B cell (primary cell): ENCODE measurements around the gene SHROOM2. TPM values are rescaled to one million over a fixed set of nuclear protein-coding genes. Genes with fewer than 3 reads are reported as not detected.

Source experiments
- ATAC-seq: fragments of 200-7000 bp; cut with Tn5 transposase; one replicate; pipeline ENCODE4 v1.10.0; 2021; ENCODE audit warnings: low read depth, mild to moderate bottlenecking, moderate number of reproducible peaks, moderate library complexity
- CTCF ChIA-PET: fragments of 350-600 bp; sonication (Branson Sonifier 250); formaldehyde crosslinking; loops from one replicate; lab custom pipeline; 2021; ENCODE audit warnings: antibody characterized with exemption, inconsistent platforms; lab: Charles Lee
- POLR2A ChIA-PET: fragments of 350-600 bp; sonication (Branson Sonifier 250); formaldehyde crosslinking; loops from one replicate; lab custom pipeline; 2021; ENCODE audit warnings: antibody characterized with exemption; lab: Charles Lee
- DNase-seq: peaks from one replicate; pipeline ENCODE4 v3.0.0; 2013
- H2AFZ ChIP-seq: 2 replicates; pipeline ENCODE4 v1.6.1; 2012; ENCODE audit warnings: mild to moderate bottlenecking, low read depth, low read length; ENCODE audit not compliant: insufficient read depth, poor library complexity, severe bottlenecking
- H3K27ac ChIP-seq, 2 donors: 1 replicate in 1 of 2; 2 replicates in 1 of 2; pipeline ENCODE4 v1.5.1; 2012 to 2013; ENCODE audit warnings: low read length in 2 of 2, mild to moderate bottlenecking in 2 of 2, moderate library complexity in 1 of 2
- H3K27me3 ChIP-seq, 4 experiments: fragments of 200-600 bp in 1 of 4; sonication (generic) in 1 of 4; replicated peaks in 1 of 4; 1 replicate in 2 of 4; 2 replicates in 2 of 4; pipeline versions ENCODE4 v1.6.1 to v1.7.0; 2013 to 2016; ENCODE audit warnings: low read length in 3 of 4, mild to moderate bottlenecking in 2 of 4, mixed read lengths in 1 of 4, moderate library complexity in 1 of 4; ENCODE audit not compliant: insufficient read depth in 4 of 4, control insufficient read depth in 3 of 4; ENCODE audit errors: control extremely low read depth in 1 of 4
- H3K36me3 ChIP-seq, 2 experiments: replicated peaks in 1 of 2; 1 replicate in 1 of 2; 2 replicates in 1 of 2; pipeline versions ENCODE4 v1.6.1 to v1.7.1; 2013; ENCODE audit warnings: low read length in 1 of 2; ENCODE audit not compliant: insufficient read depth in 2 of 2, control insufficient read depth in 1 of 2; ENCODE audit errors: control extremely low read depth in 1 of 2, extremely low read depth in 1 of 2
- H3K4me1 ChIP-seq, 2 donors: fragments of 200-600 bp in 1 of 2; sonication (generic) in 1 of 2; 1 replicate in 1 of 2; 2 replicates in 1 of 2; pipeline versions ENCODE4 v1.5.1 to v1.6.1; 2013 to 2017; ENCODE audit warnings: low read length in 2 of 2; ENCODE audit not compliant: control insufficient read depth in 2 of 2, insufficient read depth in 2 of 2
- H3K4me2 ChIP-seq: replicated peaks from 2 replicates; pipeline ENCODE3; 2012; ENCODE audit warnings: mild to moderate bottlenecking, low read depth, low read length; ENCODE audit not compliant: poor library complexity, severe bottlenecking
- H3K4me3 ChIP-seq, 5 experiments: fragments of 200-600 bp in 1 of 5; sonication (generic) in 1 of 5; 1 replicate in 3 of 5; 2 replicates in 2 of 5; pipeline versions ENCODE4 v1.5.1 to v1.7.0; 2011 to 2016; ENCODE audit warnings: low read length in 4 of 5, mild to moderate bottlenecking in 4 of 5, low read depth in 2 of 5, control low read depth in 1 of 5, moderate library complexity in 1 of 5; ENCODE audit not compliant: insufficient read depth in 1 of 5; ENCODE audit errors: control extremely low read depth in 1 of 5, extremely low read depth in 1 of 5
- H3K79me2 ChIP-seq: fragments of 200-600 bp; sonication (generic); one replicate; pipeline ENCODE4 v1.6.0; 2016; ENCODE audit warnings: low read length; ENCODE audit not compliant: control insufficient read depth, insufficient read depth
- H3K9ac ChIP-seq: fragments of 200-600 bp; sonication (generic); 2 replicates; pipeline ENCODE4 v1.6.1; 2017; ENCODE audit warnings: mild to moderate bottlenecking, low read length, moderate library complexity
- H3K9me3 ChIP-seq, 3 donors: one replicate each; pipeline versions ENCODE4 v1.6.1 to v1.7.1; 2013; ENCODE audit warnings: low read length in 2 of 3; ENCODE audit not compliant: control insufficient read depth in 2 of 3, insufficient read depth in 1 of 3; ENCODE audit errors: control extremely low read depth in 1 of 3
- H4K20me1 ChIP-seq: 2 replicates; pipeline ENCODE4 v1.6.0; 2012; ENCODE audit warnings: mild to moderate bottlenecking, low read length; ENCODE audit not compliant: insufficient read depth, control insufficient read depth, poor library complexity, severe bottlenecking
- H3K27ac Mint-ChIP-seq: one replicate; pipeline ENCODE4 v1.8.0; 2021; ENCODE audit warnings: mixed read lengths
- H3K27me3 Mint-ChIP-seq: one replicate; pipeline ENCODE4 v1.8.0; 2021; ENCODE audit warnings: mixed read lengths
- H3K4me1 Mint-ChIP-seq: one replicate; pipeline ENCODE4 v1.8.0; 2021; ENCODE audit warnings: mixed read lengths
- H3K4me3 Mint-ChIP-seq: one replicate; pipeline ENCODE4 v1.8.0; 2021; ENCODE audit warnings: mixed read lengths
- H3K9me3 Mint-ChIP-seq: one replicate; pipeline ENCODE4 v1.8.0; 2022; ENCODE audit warnings: mixed read lengths; ENCODE audit not compliant: insufficient read depth
- EZH2 ChIP-seq: IDR thresholded peaks from 2 replicates; pipeline ENCODE4 v1.6.1; 2012; ENCODE audit warnings: borderline replicate concordance, low read depth, mild to moderate bottlenecking, moderate library complexity, low read length; ENCODE audit not compliant: insufficient read depth, poor library complexity, severe bottlenecking
- WGBS: methylation state at CpG from one replicate; pipeline ENCODE4 v1.1.5; 2013; ENCODE audit warnings: missing lambda C conversion rate; ENCODE audit not compliant: insufficient coverage; 5-methylcytosine and 5-hydroxymethylcytosine counted together
- intact Hi-C: fragments of 100-400 bp; cut with micrococcal nuclease; formaldehyde crosslinking; loops from one replicate; pipeline ENCODE4 v1.10.0; 2022
- polyA plus RNA-seq: library from polyadenylated mRNA; depleted of rRNA; stranded (reverse); fragments of >200 nt; gene quantifications from 2 replicates; pipeline ENCODE4 v1.2.3, GENCODE V29; 2012
- total RNA-seq, 2 donors: library from RNA; stranded (reverse); fragments of 120-200 nt in 1 of 2; gene quantifications; 1 replicate in 1 of 2; 2 replicates in 1 of 2; pipeline versions ENCODE4 v1.2.3 to v1.2.4, GENCODE V29; 2013 to 2022
- TF ChIP-seq, protein P1 (sequence below): fragments of 200-600 bp; IDR thresholded peaks from one replicate; pipeline ENCODE4 v1.8.0; 2022; ENCODE audit warnings: antibody characterized with exemption, mild to moderate bottlenecking

The SHROOM2 gene
- total and polyA plus RNA-seq, 2 donors (not counting 1 experiment from before 2014, with no cell fraction given): not detected

DNA sequence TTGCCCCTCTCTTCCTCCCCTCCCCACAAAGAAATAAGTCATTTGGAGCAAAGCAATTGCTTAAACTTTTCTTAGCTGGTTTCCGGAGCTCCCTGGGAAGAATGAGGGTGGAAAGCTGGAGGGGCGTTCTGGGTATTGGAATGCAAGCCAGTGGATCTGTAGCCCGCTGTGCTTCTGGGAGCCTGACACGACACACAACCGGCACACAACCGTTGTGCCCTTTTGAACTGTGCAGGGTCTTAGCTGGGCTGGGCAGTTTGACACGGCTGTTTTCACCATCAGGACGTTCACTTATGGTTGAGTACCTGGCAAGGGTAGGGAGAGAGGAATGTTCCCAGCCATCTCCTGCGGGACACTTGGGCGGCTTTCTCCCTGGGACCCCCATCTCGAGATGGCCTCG is 38.3 kb downstream of the SHROOM2 start:
- POLR2A ChIA-PET: no interaction called here
- ATAC-seq: no peak

DNA sequence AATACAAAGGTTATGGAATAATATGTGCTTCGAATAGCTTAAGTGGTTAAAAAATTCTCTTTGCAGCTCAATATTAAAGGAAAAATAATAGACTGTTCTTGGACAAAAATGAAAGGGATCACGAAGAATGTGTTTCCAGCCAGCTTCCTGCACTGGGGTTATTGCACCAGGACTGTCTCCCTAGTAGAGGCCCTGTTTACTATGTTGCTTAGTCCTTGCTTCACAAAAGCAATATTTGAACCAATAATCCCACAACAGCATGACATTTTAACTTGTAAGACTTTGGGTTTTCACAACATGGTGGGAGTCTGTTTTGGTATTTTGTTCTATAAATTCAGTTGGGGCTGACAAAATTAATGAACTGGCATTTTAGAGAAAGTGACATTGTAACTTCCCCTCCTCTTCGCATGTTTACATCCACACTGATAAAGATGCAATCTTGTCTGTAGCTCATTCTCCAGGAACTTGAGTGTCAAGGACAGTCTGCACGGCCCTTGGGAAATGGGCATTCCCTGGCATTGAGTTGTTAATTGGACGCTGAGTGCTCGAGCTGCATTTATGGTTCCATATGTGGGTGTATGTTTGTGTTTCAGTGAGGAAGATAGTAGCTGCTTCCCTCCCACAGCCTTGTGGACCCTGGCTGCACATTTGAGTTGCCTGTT is 39.0 kb downstream of the SHROOM2 start:
- H3K9me3 ChIP-seq: no peaks in the 10 kb centered on the region
- Mint-ChIP-seq H3K27ac (no peak overlapping the region), H3K9me3 (no peaks in the 10 kb centered on the region), H3K4me1 (no peaks in the 10 kb centered on the region), H3K4me3 (no peak overlapping the region), H3K27me3 (peaks cover 5% of the 10 kb centered on the region)
- H3K27ac ChIP-seq: no peak overlapping the region
- WGBS: 90% methylated on average over 2 of the region's 6 CpGs
- intact Hi-C loops: no loop called here
- H3K4me2 ChIP-seq: no peak overlapping the region
- ATAC-seq (no peak), DNase-seq (no peak)
- no peak overlapping the region for H3K9ac ChIP-seq
- no peaks in the 10 kb centered on the region for H3K79me2 ChIP-seq
- H4K20me1 ChIP-seq: no peaks in the 10 kb centered on the region
- H2AFZ ChIP-seq: no peak overlapping the region
- no peak overlapping the region for H3K4me3 ChIP-seq
- CTCF ChIA-PET: no interaction called here
- POLR2A ChIA-PET: no interaction called here
- no peaks in the 10 kb centered on the region for H3K4me1 ChIP-seq
- TF ChIP-seq, protein P1, sequence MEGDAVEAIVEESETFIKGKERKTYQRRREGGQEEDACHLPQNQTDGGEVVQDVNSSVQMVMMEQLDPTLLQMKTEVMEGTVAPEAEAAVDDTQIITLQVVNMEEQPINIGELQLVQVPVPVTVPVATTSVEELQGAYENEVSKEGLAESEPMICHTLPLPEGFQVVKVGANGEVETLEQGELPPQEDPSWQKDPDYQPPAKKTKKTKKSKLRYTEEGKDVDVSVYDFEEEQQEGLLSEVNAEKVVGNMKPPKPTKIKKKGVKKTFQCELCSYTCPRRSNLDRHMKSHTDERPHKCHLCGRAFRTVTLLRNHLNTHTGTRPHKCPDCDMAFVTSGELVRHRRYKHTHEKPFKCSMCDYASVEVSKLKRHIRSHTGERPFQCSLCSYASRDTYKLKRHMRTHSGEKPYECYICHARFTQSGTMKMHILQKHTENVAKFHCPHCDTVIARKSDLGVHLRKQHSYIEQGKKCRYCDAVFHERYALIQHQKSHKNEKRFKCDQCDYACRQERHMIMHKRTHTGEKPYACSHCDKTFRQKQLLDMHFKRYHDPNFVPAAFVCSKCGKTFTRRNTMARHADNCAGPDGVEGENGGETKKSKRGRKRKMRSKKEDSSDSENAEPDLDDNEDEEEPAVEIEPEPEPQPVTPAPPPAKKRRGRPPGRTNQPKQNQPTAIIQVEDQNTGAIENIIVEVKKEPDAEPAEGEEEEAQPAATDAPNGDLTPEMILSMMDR: no peak
- no peak for TF ChIP-seq EZH2
- H3K27me3 ChIP-seq: no peaks in the 10 kb centered on the region
- no peaks in the 10 kb centered on the region for H3K36me3 ChIP-seq

More for the DNA sequence above, 38.3 kb downstream of the SHROOM2 start:
- no peak overlapping the region for H2AFZ ChIP-seq
- no peaks in the 10 kb centered on the region for H3K79me2 ChIP-seq
- no peaks in the 10 kb centered on the region for H3K27me3 ChIP-seq
- CTCF ChIA-PET: no interaction called here
- H3K9ac ChIP-seq: no peak overlapping the region
- DNase-seq: no peak
- H3K4me2 ChIP-seq: no peak overlapping the region
- H3K4me3 ChIP-seq: no peak overlapping the region
- no peaks in the 10 kb centered on the region for H3K4me1 ChIP-seq
- Mint-ChIP-seq H3K27ac (no peak overlapping the region), H3K4me3 (no peak overlapping the region), H3K27me3 (peaks cover 5% of the 10 kb centered on the region), H3K9me3 (no peaks in the 10 kb centered on the region), H3K4me1 (no peaks in the 10 kb centered on the region)
- H3K36me3 ChIP-seq: no peaks in the 10 kb centered on the region
- no peak overlapping the region for H3K27ac ChIP-seq
- intact Hi-C loops: no loop called here
- no peaks in the 10 kb centered on the region for H3K9me3 ChIP-seq
- no peaks in the 10 kb centered on the region for H4K20me1 ChIP-seq
- TF ChIP-seq EZH2: no peak
- TF ChIP-seq, protein P1: no peak
- WGBS: 93% methylated on average over 4 of the region's 12 CpGs
